Bronchial epithelial cell (primary cell): ENCODE measurements around the gene RBBP6. TPM values are rescaled to one million over a fixed set of nuclear protein-coding genes. Genes with fewer than 3 reads are reported as not detected.

Experiments used
- DNase-seq: peaks from one replicate; pipeline ENCODE4 v3.0.0-alpha.2; 2010; ENCODE audit warnings: low read depth
- FAIRE-seq: peaks from 2 replicates; lab custom pipeline; 2011; peaks lifted over from hg19 to GRCh38; lab: Jason Lieb, UNC
- H3K27me3 ChIP-seq: 2 replicates; pipeline ENCODE4 v1.5.1; 2011; ENCODE audit warnings: low read length; ENCODE audit not compliant: control insufficient read depth, insufficient read depth
- H3K36me3 ChIP-seq: 2 replicates; pipeline ENCODE4 v1.5.1; 2011; ENCODE audit warnings: low read length; ENCODE audit not compliant: control insufficient read depth, insufficient read depth
- H3K4me3 ChIP-seq: 2 replicates; pipeline ENCODE4 v1.5.1; 2011; ENCODE audit warnings: mild to moderate bottlenecking, low read depth, low read length, control low read depth
- CTCF ChIP-seq: IDR thresholded peaks from 2 replicates; pipeline ENCODE4 v1.5.1; 2011; ENCODE audit warnings: mild to moderate bottlenecking, moderate library complexity, low read length, control low read depth, inconsistent platforms; ENCODE audit not compliant: insufficient read depth, severe bottlenecking
- total RNA-seq: library from RNA; depleted of rRNA; stranded (reverse); fragments of >200 nt; gene quantifications from 2 replicates; pipeline ENCODE4 v1.2.1, GENCODE V29; 2014

The RBBP6 gene
- total RNA-seq, 1 donor from 2014 or later = 11.1 TPM

GRCh38 chr16:24535827-24536226, 3.5 kb upstream of the RBBP6 start:
- DNase-seq (no peak), FAIRE-seq (no peak)
- H3K4me3 ChIP-seq = no peak overlapping the region
- H3K27me3 ChIP-seq = no peaks in the 10 kb centered on the region
- no peaks in the 10 kb centered on the region for H3K36me3 ChIP-seq
- TF ChIP-seq CTCF = peak; percentile 5

- Histone ChIP-seq H3K36me3 (no peaks in the 10 kb centered on the region), H3K4me3 (no peak overlapping the region), H3K27me3 (no peaks in the 10 kb centered on the region)
- DNase-seq = no peak
- TF ChIP-seq CTCF = no peak
- no peak for FAIRE-seq
Observed at GRCh38 chr16:24536671-24537070, 2.7 kb upstream of the RBBP6 start.

- FAIRE-seq (no peak), DNase-seq (no peak)
- no peak overlapping the region for H3K4me3 ChIP-seq
- H3K36me3 ChIP-seq = no peaks in the 10 kb centered on the region
- no peak for TF ChIP-seq CTCF
- no peaks in the 10 kb centered on the region for H3K27me3 ChIP-seq
Observed at GRCh38 chr16:24537474-24538337, 1.7 kb upstream of the RBBP6 start.

GRCh38 chr16:24538756-24539294, 541 bp upstream of the RBBP6 start:
- FAIRE-seq = no peak
- H3K27me3 ChIP-seq = no peaks in the 10 kb centered on the region
- peak; percentile 10 for TF ChIP-seq CTCF
- no peaks in the 10 kb centered on the region for H3K36me3 ChIP-seq
- H3K4me3 ChIP-seq = peak overlapping the region; percentile 96
- DNase-seq = no peak

- no peak for DNase-seq
- no peak for TF ChIP-seq CTCF
- Histone ChIP-seq H3K27me3 (no peaks in the 10 kb centered on the region), H3K4me3 (peak overlapping the region; percentile 96), H3K36me3 (no peaks in the 10 kb centered on the region)
- no peak for FAIRE-seq
Observed at GRCh38 chr16:24539850-24540601, 660 bp downstream of the RBBP6 start.
